Measurements from ENCODE around the gene MEIKIN. TPM values are rescaled to one million over a fixed set of nuclear protein-coding genes. Genes with fewer than 3 reads are reported as not detected.

MEIKIN gene
- total RNA-seq, 1 experiment from 2014 or later, result not detected

GRCh38 chr5:131814990-131815389 lies 130.5 kb downstream of the MEIKIN start:
- DNase-seq, result no peak
- no peak overlapping the region for H3K27ac ChIP-seq (ENCODE audit: insufficient read length, low read depth, low read length)
- no peak for TF ChIP-seq CTCF (conservative IDR thresholded peaks at IDR 0.05)

More at GRCh38 chr5:131814990-131815389, 130.5 kb downstream of the MEIKIN start:
- Histone ChIP-seq H4K91ac (ENCODE audit: insufficient read length, low read depth, low read length) (no peak overlapping the region), H2BK5ac (ENCODE audit: insufficient read length, low read length) (no peak overlapping the region), H3K79me1 (ENCODE audit: insufficient read depth, low read depth, low read length, poor library complexity, severe bottlenecking) (no peaks in the 10 kb centered on the region), H3T11ph (ENCODE audit: low read length) (no peak overlapping the region), H3K23ac (ENCODE audit: insufficient read length, low read depth, low read length) (no peak overlapping the region), H4K20me1 (ENCODE audit: control insufficient read depth, insufficient read depth, insufficient read length) (no peaks in the 10 kb centered on the region), H3K9me3 (ENCODE audit: control insufficient read depth, low read depth, low read length) (no peaks in the 10 kb centered on the region), H2AFZ (ENCODE audit: low read length) (no peak overlapping the region), H2AK5ac (ENCODE audit: insufficient read length, low read length) (no peak overlapping the region), H4K5ac (ENCODE audit: insufficient read length, low read depth, low read length) (no peak overlapping the region), H2BK120ac (ENCODE audit: low read depth, low read length, poor library complexity, severe bottlenecking) (no peak overlapping the region), H3K27me3 (ENCODE audit: insufficient read depth, low read length) (no peaks in the 10 kb centered on the region), H3K9ac (ENCODE audit: extremely low read depth, insufficient read length, low read length) (no peak overlapping the region), H3K18ac (ENCODE audit: insufficient read length, low read depth, low read length) (no peak overlapping the region), H4K8ac (replicated peaks; ENCODE audit: insufficient read length, low read depth, low read length) (no peak overlapping the region), H2BK15ac (ENCODE audit: low read depth, low read length) (no peak overlapping the region), H3K23me2 (ENCODE audit: insufficient read length, low read depth, low read length, poor library complexity, severe bottlenecking) (no peaks in the 10 kb centered on the region), H3K56ac (ENCODE audit: insufficient read length, low read depth, low read length) (no peak overlapping the region), H3K14ac (ENCODE audit: insufficient read depth, low read length) (no peak overlapping the region), H3K79me2 (ENCODE audit: insufficient read depth, low read length) (no peaks in the 10 kb centered on the region), H3K4me1 (ENCODE audit: insufficient read depth, low read length) (peaks cover 6% of the 10 kb centered on the region; the same call in 1 of the 2 replicates), H2BK12ac (ENCODE audit: insufficient read length, low read depth, low read length) (no peak overlapping the region), H3K4me2 (ENCODE audit: insufficient read depth, insufficient read length, low read length) (no peak overlapping the region), H3K4ac (ENCODE audit: low read depth, low read length) (no peak overlapping the region), H2BK20ac (ENCODE audit: low read depth, low read length, poor library complexity, severe bottlenecking) (no peak overlapping the region)
- Mint-ChIP-seq H3K27ac (no peak overlapping the region; a peak in 1 of 7 replicates), H3K27me3 (ENCODE audit: low read depth) (no peaks in the 10 kb centered on the region), H3K36me3 (ENCODE audit: insufficient read depth in 1 of 3, low read depth in 3 of 3) (no peaks in the 10 kb centered on the region), H3K4me1 (peaks cover 0 to 8% of the 10 kb centered on the region in 2 experiments; a peak in 2 of 4 replicates), H3K9me3 (no peaks in the 10 kb centered on the region), H3K4me3 (no peak overlapping the region)
- no CpG with 5 or more reads among the region's 2 CpGs for WGBS (ENCODE audit: extremely low coverage, insufficient read length, low lambda C conversion rate)

All from H9 (cell line).